ENCODE results near the gene MROH7.

The MROH7 gene

GRCh38 chr1:54741531-54741930 lies 99.9 kb downstream of the MROH7 start:
- DNase-seq (ENCODE audit: low read depth in 2 of 2) = no peak

DNA sequence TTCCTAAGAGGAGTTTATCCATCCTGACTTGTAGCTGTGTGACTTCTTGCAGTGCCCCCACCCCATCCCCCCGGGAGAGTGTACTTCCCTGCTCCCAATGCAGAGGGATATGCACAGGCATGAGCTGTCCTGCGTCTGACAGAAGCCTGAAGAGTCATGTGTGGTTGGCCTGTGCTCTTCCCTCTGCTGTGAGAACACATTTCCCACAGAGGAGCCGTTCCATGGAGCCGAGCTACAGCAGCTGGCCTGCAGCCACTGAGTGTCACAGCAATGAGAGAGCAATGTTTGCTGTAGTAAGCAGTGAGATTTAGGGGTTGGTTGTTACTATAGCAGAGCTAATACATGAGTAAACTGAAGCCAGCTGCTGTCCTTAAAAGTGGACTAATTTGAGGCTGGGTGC lies 100.7 kb downstream of the MROH7 start:
- DNase-seq (ENCODE audit: low read depth in 2 of 2) = no peak

DNA sequence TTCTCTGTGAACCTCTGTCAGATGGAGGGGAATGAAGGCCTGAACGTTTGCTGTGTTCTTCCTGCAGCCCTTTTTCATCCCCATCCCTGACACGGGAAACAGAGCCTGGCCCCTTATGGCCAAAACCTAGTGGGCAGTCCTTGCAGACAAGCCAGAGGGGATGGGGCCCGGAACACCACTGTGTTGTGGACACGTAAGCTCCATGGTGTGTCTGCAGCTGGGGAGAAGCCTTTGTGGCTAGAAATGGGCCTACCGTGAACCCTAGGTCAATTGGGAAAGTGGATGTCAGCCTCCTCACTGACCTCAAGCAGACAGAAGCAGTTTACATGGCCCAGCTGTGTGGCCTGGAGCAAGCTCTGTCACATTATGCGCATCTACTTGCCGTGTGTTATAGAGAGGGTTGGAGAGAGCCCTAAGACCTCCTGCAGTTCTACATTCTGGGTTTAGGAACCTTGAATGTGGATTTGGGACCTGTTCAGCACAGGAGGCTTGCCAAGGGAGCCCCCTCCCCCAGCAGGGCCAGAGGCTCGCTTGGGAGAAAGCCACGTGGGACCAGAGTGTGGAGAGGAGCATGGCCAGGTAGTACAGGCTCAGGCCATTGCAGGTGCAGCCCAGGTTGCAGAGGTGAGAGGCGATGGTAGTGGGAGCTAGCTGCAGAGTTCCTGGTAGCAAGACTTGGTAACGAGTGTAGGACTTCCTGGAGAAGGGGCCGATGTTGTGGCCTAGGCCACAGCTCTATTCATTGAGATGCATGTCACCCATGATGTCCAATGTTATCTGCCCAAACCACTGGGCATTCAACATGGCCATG lies 102.0 kb downstream of the MROH7 start:
- no peak for DNase-seq (ENCODE audit: low read depth in 2 of 2)

GRCh38 chr1:54744696-54745095 lies 103.1 kb downstream of the MROH7 start:
- DNase-seq (ENCODE audit: low read depth in 2 of 2) = no peak

DNA sequence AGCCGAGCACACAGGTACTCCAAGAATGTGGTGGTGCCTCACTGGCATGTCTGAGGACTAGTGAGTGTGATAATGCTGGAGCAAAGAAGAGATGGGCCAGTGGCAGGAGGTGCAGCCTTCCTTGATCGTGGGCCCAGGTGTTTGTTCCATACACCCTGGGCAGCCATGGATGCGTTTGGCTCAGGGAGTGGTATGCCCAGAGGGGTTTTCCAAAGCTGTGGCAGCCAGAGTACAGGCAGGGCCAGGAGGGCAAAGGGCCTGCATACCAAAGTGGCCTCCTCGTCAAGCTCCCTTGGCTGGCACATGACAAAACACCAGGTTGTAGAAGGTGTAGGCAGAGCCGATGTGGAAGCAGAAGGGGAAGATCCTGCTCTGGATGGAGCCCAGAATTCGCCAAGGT lies 103.7 kb downstream of the MROH7 start:
- no peak for DNase-seq (ENCODE audit: low read depth in 2 of 2)

DNA sequence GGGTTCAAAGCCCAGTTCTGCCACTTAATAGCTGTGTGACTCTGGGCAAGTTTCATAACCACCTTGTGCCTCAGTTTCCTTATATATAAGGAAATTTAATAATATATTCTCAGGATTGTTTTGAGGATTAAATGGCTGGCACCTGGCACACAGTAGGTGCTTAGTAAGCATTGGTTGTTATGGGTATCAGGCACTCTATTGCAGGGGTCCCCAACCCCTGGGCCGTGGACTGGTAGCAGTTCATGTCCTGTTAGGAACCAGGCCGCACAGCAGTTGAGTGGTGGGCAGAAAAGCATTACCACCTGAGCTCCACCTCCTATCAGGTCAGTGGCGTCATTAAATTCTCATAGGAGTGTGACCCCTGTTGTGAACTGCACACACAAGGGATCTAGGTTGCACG lies 104.3 kb downstream of the MROH7 start:
- DNase-seq (ENCODE audit: low read depth in 2 of 2) = no peak

- no peak for DNase-seq (ENCODE audit: low read depth in 2 of 2)
These were observed 106.7 kb downstream of the MROH7 start for GRCh38 chr1:54748094-54748835.

- no peak for DNase-seq (ENCODE audit: low read depth in 2 of 2)
These were observed 109.0 kb downstream of the MROH7 start for GRCh38 chr1:54750596-54750995.

DNA sequence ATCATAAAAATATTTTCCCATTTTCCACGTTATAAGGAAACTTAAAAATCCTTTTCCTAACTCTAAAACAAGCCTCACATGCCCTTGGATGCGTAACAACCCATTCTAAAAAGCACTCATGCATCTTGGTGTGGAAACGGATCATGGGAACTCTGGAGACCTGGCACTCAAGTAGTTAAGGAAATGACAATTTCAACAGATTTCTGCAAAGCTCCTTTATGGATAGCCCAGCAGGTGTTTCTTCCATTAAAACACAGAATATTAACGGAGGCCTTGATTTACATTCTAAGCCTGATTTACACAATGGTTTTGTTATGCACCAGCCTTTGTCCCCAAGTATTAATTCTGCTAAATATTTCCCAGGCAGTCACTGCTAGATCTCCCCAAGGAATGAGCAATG lies 109.8 kb downstream of the MROH7 start:
- no peak for DNase-seq (ENCODE audit: low read depth in 2 of 2)

DNA sequence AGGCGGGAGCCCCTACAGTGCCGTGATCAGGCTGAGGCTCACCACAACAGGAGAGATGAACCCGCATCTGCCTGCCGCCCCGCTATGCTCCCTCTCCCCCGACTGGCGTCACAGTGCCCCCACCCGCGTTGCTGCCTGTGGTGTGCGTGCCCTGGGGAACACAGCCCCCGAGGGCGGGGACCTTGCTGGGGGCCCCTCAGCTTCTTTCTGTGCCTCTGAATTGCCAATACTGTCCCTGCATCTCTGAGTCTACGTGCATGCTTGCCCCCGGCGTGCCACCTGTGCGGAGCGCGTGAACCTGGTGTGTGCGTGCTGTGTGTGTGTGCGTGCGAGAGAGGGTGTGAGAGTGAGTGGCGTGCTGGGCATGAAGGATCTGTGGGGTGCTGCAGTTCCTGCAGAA lies 112.5 kb downstream of the MROH7 start:
- DNase-seq (ENCODE audit: low read depth in 2 of 2) = no peak

DNA sequence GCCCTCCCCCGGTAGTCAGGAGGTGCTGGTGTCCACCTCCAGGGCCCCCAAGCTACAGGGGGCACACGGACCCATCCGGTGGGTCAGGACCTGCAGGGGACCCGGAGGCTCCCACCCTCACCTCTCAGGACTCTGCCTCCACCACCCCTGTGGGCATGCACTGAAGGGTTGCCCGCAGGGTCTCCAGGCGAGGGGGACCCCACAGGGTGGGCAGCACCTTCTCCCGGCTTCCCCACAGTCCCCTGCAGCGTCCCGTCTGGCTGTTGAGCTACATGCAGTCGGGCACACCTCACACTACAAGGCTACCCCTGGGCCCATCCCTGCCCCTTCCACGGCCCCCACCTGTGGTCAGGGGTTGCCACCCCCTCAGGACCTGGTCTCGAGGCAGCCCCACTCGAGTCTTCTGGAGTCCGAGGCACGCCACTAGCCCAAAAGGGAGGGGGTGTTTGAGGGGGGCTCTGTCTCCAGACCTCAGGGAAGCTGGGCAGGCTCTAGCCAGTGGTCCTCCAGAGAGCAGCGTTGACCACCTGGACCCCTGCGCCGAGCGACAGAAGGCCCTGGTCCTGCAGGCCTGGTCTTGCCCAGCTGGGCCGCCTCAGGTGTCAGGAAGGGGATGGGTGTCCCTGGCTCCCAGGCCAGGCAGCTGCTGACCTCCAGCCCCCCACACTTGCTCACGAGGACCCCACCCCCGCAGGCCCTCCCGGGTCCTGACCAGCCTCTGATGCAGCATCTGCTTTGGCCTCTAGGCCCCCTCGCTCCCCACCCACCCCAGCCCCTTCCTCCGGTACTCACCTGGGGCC lies 113.1 kb downstream of the MROH7 start:
- no peak for DNase-seq (ENCODE audit: low read depth in 2 of 2)

- DNase-seq (ENCODE audit: low read depth in 2 of 2) = no peak
These were observed 116.2 kb downstream of the MROH7 start for GRCh38 chr1:54757833-54758232.

- DNase-seq (ENCODE audit: low read depth in 2 of 2) = no peak
These were observed 117.2 kb downstream of the MROH7 start for GRCh38 chr1:54758678-54759348.

Measured in stimulated activated CD4-positive, alpha-beta T cell treated with anti-CD3 and anti-CD28 coated beads, Interleukin-1b, Interleukin-23, amount 100 ng/mL, for 1 hour (primary cell).